ENCODE results near the gene TP53. TPM values are rescaled to one million over a fixed set of nuclear protein-coding genes. Genes with fewer than 3 reads are reported as not detected.

The TP53 gene
- total and polyA plus RNA-seq, 8 donors: 50.9 to 90.4 (median 80.6) TPM

DNA sequence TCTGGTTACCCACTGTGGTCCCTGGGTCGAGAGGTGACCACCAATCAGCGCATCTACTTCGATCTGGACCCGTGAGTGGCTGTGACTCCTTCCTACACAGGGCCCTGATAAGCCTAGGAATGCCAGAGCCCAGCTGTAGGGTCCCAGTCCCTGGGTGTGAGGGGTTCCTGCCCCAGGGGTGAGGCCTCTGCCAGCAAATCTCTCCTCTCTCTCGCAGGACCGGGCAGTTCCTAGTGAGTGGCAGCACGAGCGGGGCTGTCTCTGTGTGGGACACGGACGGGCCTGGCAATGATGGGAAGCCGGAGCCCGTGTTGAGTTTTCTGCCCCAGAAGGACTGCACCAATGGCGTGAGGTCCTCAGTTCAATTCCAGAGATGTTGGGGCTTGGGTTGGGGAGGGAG lies 15.5 kb upstream of the TP53 start:
- peaks cover 5 to 13% of the 10 kb centered on the region in 2 donors for H3K4me1 ChIP-seq
- H3K27me3 ChIP-seq: peaks cover 19 to 49% of the 10 kb centered on the region in 2 donors
- no peak overlapping the region for H3K27ac ChIP-seq
- H3K9me3 ChIP-seq: no peaks in the 10 kb centered on the region
- DNase-seq (no peak), ATAC-seq (no peak)
- intact Hi-C loops (cut with DNase I): no loop called here
- H3K4me3 ChIP-seq: no peak overlapping the region
- peaks cover 0 to 36% of the 10 kb centered on the region in 2 donors for H3K36me3 ChIP-seq
- TF ChIP-seq, protein P1, sequence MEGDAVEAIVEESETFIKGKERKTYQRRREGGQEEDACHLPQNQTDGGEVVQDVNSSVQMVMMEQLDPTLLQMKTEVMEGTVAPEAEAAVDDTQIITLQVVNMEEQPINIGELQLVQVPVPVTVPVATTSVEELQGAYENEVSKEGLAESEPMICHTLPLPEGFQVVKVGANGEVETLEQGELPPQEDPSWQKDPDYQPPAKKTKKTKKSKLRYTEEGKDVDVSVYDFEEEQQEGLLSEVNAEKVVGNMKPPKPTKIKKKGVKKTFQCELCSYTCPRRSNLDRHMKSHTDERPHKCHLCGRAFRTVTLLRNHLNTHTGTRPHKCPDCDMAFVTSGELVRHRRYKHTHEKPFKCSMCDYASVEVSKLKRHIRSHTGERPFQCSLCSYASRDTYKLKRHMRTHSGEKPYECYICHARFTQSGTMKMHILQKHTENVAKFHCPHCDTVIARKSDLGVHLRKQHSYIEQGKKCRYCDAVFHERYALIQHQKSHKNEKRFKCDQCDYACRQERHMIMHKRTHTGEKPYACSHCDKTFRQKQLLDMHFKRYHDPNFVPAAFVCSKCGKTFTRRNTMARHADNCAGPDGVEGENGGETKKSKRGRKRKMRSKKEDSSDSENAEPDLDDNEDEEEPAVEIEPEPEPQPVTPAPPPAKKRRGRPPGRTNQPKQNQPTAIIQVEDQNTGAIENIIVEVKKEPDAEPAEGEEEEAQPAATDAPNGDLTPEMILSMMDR (IDR thresholded peaks at IDR 0.05): no peak

DNA sequence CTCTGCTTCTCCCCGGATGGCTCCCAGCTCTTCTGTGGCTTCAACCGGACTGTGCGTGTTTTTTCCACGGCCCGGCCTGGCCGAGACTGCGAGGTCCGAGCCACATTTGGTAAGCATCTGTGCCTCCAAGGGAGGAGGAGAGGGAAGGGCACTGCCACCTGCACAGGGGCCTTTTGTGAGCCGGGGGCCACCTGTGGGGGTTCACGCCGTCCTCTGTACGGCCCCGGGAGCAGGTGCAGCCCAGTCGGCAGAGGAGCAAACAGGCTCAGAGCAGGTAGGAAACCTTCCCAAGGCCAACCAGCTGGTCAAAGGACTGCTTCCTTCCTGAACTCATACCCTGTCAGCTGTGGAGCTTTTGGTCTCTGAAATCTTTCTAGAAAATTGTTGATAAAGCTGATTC lies 14.4 kb upstream of the TP53 start:
- Histone ChIP-seq H3K4me1 (peaks cover 5 to 13% of the 10 kb centered on the region in 2 donors), H3K4me3 (no peak overlapping the region), H3K9me3 (no peaks in the 10 kb centered on the region), H3K36me3 (peaks cover 0 to 40% of the 10 kb centered on the region in 2 donors), H3K27ac (no peak overlapping the region), H3K27me3 (peaks cover 19 to 38% of the 10 kb centered on the region in 2 donors)
- DNase-seq (no peak), ATAC-seq (no peak)
- TF ChIP-seq, protein P1 (IDR thresholded peaks at IDR 0.05): no peak
- intact Hi-C loops (cut with DNase I): no loop called here

DNA sequence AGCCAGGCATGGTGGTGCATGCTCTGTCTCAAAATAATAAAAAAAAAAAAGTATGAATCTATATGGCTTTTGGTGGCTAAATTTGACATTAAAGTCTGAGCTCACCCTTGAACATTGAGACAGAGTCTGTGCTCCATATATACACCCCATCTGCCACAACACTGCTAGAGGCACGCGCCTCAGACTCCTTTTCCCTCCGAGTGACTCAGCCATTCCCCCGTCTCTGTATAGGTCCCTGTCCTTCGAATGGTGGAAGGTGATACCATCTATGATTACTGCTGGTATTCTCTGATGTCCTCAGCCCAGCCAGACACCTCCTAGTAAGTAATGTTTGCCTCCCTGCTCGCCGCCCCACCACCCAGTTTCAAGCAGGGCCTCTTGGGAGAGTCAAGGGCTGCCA lies 13.2 kb upstream of the TP53 start:
- ATAC-seq: no peak
- intact Hi-C loops (cut with DNase I): no loop called here
- TF ChIP-seq, protein P1 (IDR thresholded peaks at IDR 0.05): no peak

DNA sequence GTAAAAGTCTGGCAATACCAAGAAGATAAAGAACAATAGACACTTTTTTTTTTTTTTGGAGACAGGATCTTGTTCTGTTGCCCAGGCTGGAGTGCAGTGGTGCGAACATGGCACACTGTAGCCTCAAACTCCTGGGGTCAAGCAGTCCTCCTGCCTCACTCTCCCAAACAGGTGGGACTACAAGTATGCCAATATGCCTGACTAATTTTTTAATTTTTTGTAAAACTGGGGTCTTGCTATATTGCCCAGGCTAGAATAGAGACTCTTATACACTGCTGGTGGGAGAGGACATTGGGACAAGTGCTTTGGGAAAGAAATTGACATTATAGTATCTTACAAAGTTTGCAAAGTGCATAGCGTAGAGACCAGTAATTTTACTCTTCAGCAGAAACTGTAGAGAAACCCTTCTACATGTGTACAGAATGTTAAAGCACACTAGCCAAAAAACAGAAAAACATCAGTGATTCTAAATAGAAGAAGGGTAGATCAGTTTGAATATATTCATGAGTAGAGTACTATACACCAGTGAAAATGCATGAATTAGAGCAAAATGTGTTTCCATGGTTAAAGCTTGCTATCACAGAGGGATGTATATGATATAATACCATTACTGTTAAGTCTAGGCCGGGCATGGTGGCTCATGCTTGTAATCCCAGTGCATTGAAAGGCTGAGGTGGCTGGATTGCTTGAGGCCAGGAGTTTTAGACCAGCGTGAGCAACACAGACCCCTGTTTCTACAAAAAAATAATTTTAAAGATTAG lies 10.7 kb upstream of the TP53 start:
- intact Hi-C loops (cut with DNase I): no loop called here
- peaks cover 0 to 67% of the 10 kb centered on the region in 2 donors for H3K36me3 ChIP-seq
- H3K27me3 ChIP-seq: peaks cover 0 to 5% of the 10 kb centered on the region in 2 donors
- TF ChIP-seq, protein P1 (IDR thresholded peaks at IDR 0.05): no peak
- no peaks in the 10 kb centered on the region for H3K4me1 ChIP-seq
- no peak overlapping the region for H3K4me3 ChIP-seq
- no peak for ATAC-seq
- no peaks in the 10 kb centered on the region for H3K9me3 ChIP-seq
- H3K27ac ChIP-seq: no peak overlapping the region
- DNase-seq: peak in 1 of 4 donors; percentile 2

More for the DNA sequence above, 13.2 kb upstream of the TP53 start:
- DNase-seq: no peak
- Histone ChIP-seq H3K4me1 (peaks cover 5 to 13% of the 10 kb centered on the region in 2 donors), H3K27me3 (peaks cover 10 to 26% of the 10 kb centered on the region in 2 donors), H3K27ac (no peak overlapping the region), H3K9me3 (no peaks in the 10 kb centered on the region), H3K36me3 (peaks cover 0 to 47% of the 10 kb centered on the region in 2 donors), H3K4me3 (no peak overlapping the region)

DNA sequence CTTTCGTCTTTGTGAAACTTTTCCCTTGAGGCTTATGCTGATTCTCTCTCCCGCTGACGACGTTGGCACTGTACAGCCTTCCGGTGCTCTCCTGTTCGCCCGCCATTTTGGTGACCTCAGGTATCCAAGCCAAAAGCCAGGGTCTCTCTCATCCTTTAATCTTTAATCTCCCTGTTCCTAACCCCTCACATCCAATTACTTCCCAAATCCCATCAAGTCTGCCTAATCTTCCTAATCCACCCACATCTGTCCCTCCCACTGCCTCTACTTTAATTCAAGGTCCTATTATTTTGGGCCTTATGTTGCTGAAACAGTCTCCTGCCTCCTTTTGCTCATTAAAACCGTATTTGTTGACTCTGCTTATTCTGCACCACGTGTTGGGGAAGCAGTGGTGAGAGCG lies 8.3 kb upstream of the TP53 start:
- H3K27me3 ChIP-seq: no peaks in the 10 kb centered on the region
- TF ChIP-seq, protein P1 (IDR thresholded peaks at IDR 0.05): no peak
- peaks cover 0 to 58% of the 10 kb centered on the region in 2 donors for H3K36me3 ChIP-seq
- DNase-seq (no peak), ATAC-seq (no peak)
- H3K4me1 ChIP-seq: no peaks in the 10 kb centered on the region
- H3K27ac ChIP-seq: no peak overlapping the region
- no peaks in the 10 kb centered on the region for H3K9me3 ChIP-seq
- no peak overlapping the region for H3K4me3 ChIP-seq
- intact Hi-C loops (cut with DNase I): no loop called here

All from left lung (tissue), 10 donors.